Mesenchymal stem cell (in vitro differentiated cells and primary cell): ENCODE data around the gene IFT88.
"Not testable (repeated sequence)": the region's sequence is repeated elsewhere in the genome, so short reads cannot be mapped to it uniquely, and the experiment has no call there.

Source experiments
- DNase-seq: peaks from one replicate; pipeline ENCODE4 v3.0.0-alpha.2; 2013
- H2AFZ ChIP-seq: one replicate; pipeline ENCODE4 v1.6.1; 2013; ENCODE audit warnings: low read depth, mild to moderate bottlenecking, control low read depth, inconsistent platforms, low read length, moderate library complexity
- H2AK5ac ChIP-seq: 2 replicates; pipeline ENCODE4 v1.6.1; 2013; ENCODE audit warnings: low read length, moderate library complexity, mild to moderate bottlenecking, inconsistent platforms; ENCODE audit not compliant: severe bottlenecking
- H2BK120ac ChIP-seq: one replicate; pipeline ENCODE4 v1.6.1; 2013; ENCODE audit warnings: low read depth, mild to moderate bottlenecking, inconsistent platforms, low read length, moderate library complexity
- H2BK12ac ChIP-seq, 2 experiments: one replicate each; pipeline ENCODE4 v1.6.1; 2013; ENCODE audit warnings: inconsistent platforms in 2 of 2, low read length in 2 of 2, mild to moderate bottlenecking in 2 of 2, moderate library complexity in 2 of 2, control low read depth in 1 of 2
- H2BK15ac ChIP-seq: one replicate; pipeline ENCODE4 v1.6.1; 2013; ENCODE audit warnings: mild to moderate bottlenecking, low read depth, inconsistent platforms; ENCODE audit not compliant: poor library complexity, severe bottlenecking
- H2BK5ac ChIP-seq: 2 replicates; pipeline ENCODE4 v1.6.1; 2013; ENCODE audit warnings: low read depth, mild to moderate bottlenecking, low read length, control low read depth, inconsistent platforms; ENCODE audit not compliant: poor library complexity, severe bottlenecking
- H3K14ac ChIP-seq, 2 experiments: one replicate each; pipeline ENCODE4 v1.6.1; 2013; ENCODE audit warnings: inconsistent platforms in 2 of 2, low read length in 2 of 2, control low read depth in 1 of 2, mild to moderate bottlenecking in 1 of 2, moderate library complexity in 1 of 2
- H3K18ac ChIP-seq, 2 experiments: one replicate each; pipeline ENCODE4 v1.6.1; 2013; ENCODE audit warnings: inconsistent platforms in 2 of 2, low read length in 2 of 2, control low read depth in 1 of 2, low read depth in 1 of 2, mild to moderate bottlenecking in 1 of 2
- H3K23ac ChIP-seq, 2 experiments: one replicate each; pipeline ENCODE4 v1.6.1; 2013; ENCODE audit warnings: inconsistent platforms in 2 of 2, low read length in 2 of 2, mild to moderate bottlenecking in 2 of 2, moderate library complexity in 2 of 2, control low read depth in 1 of 2
- H3K27ac ChIP-seq: 2 replicates; pipeline ENCODE4 v1.5.1; 2013; ENCODE audit warnings: mild to moderate bottlenecking, moderate library complexity, low read length, control low read depth, inconsistent platforms; ENCODE audit not compliant: poor library complexity, severe bottlenecking
- H3K27me3 ChIP-seq, 2 experiments: 2 replicates each; pipeline versions ENCODE4 v1.6.1 to v1.7.0; 2013; ENCODE audit warnings: low read length in 2 of 2, mild to moderate bottlenecking in 2 of 2, moderate library complexity in 2 of 2, control low read depth in 1 of 2, inconsistent platforms in 1 of 2; ENCODE audit not compliant: control insufficient read depth in 1 of 2, insufficient read depth in 1 of 2
- H3K36me3 ChIP-seq, 2 experiments: 2 replicates each; pipeline versions ENCODE4 v1.6.1 to v1.7.0; 2013; ENCODE audit warnings: low read length in 2 of 2, control low read depth in 1 of 2, inconsistent platforms in 1 of 2, low read depth in 1 of 2, mild to moderate bottlenecking in 1 of 2; ENCODE audit not compliant: insufficient read depth in 2 of 2, control insufficient read depth in 1 of 2
- H3K4ac ChIP-seq, 2 experiments: one replicate each; pipeline ENCODE4 v1.6.1; 2013; ENCODE audit warnings: inconsistent platforms in 2 of 2, low read length in 2 of 2, mild to moderate bottlenecking in 2 of 2, moderate library complexity in 2 of 2, control low read depth in 1 of 2, low read depth in 1 of 2
- H3K4me1 ChIP-seq: 2 replicates; pipeline ENCODE4 v1.6.1; 2013; ENCODE audit warnings: low read depth, low read length, control low read depth; ENCODE audit not compliant: control insufficient read depth, insufficient read depth
- H3K4me2 ChIP-seq: 2 replicates; pipeline ENCODE4 v1.6.1; 2013; ENCODE audit warnings: low read length, mild to moderate bottlenecking, inconsistent platforms; ENCODE audit not compliant: poor library complexity, severe bottlenecking
- H3K4me3 ChIP-seq, 2 experiments: 2 replicates each; pipeline versions ENCODE4 v1.5.1 to v1.7.0; 2013; ENCODE audit warnings: low read length in 2 of 2, mild to moderate bottlenecking in 2 of 2, control low read depth in 1 of 2, low read depth in 1 of 2; ENCODE audit not compliant: insufficient read depth in 1 of 2
- H3K79me1 ChIP-seq: replicated peaks from 2 replicates; pipeline ENCODE4 v1.6.1; 2013; ENCODE audit warnings: mild to moderate bottlenecking, control low read depth, low read length, inconsistent platforms; ENCODE audit not compliant: poor library complexity, severe bottlenecking
- H3K9ac ChIP-seq: 2 replicates; pipeline ENCODE4 v1.7.0; 2013; ENCODE audit warnings: mild to moderate bottlenecking, low read length, moderate library complexity
- H3K9me3 ChIP-seq: 2 replicates; pipeline ENCODE4 v1.7.0; 2013; ENCODE audit warnings: mild to moderate bottlenecking, low read length; ENCODE audit not compliant: control insufficient read depth
- H4K8ac ChIP-seq: one replicate; pipeline ENCODE4 v1.6.1; 2013; ENCODE audit warnings: inconsistent platforms, mild to moderate bottlenecking, low read length, moderate library complexity
- H4K91ac ChIP-seq: one replicate; pipeline ENCODE4 v1.6.1; 2013; ENCODE audit warnings: mild to moderate bottlenecking, low read length, inconsistent platforms
- WGBS: methylation state at CpG from one replicate; pipeline ENCODE4 v1.1.7; 2013; ENCODE audit warnings: mixed read lengths; 5-methylcytosine and 5-hydroxymethylcytosine counted together

The IFT88 gene

GRCh38 chr13:20676213-20676612, 109.3 kb downstream of the IFT88 start:
- Histone ChIP-seq H3K79me1 (no peaks in the 10 kb centered on the region), H2AFZ (no peak overlapping the region), H3K4ac (no peak overlapping the region), H4K91ac (no peak overlapping the region), H2BK5ac (no peak overlapping the region), H2AK5ac (no peak overlapping the region), H3K14ac (no peak overlapping the region), H3K27me3 (peaks cover 0 to 22% of the 10 kb centered on the region in 2 experiments), H3K4me2 (no peak overlapping the region), H3K23ac (no peak overlapping the region), H4K8ac (no peak overlapping the region), H3K9me3 (no peaks in the 10 kb centered on the region), H2BK15ac (no peak overlapping the region), H3K4me3 (no peak overlapping the region), H3K9ac (no peak overlapping the region), H2BK12ac (no peak overlapping the region), H3K36me3 (peaks cover 7 to 20% of the 10 kb centered on the region in 2 experiments), H3K27ac (no peak overlapping the region), H3K4me1 (no peaks in the 10 kb centered on the region), H2BK120ac (no peak overlapping the region), H3K18ac (no peak overlapping the region)
- 96% methylated on average over 2 of the region's 2 CpGs for WGBS
- DNase-seq: no peak

- H4K91ac ChIP-seq, H2AFZ ChIP-seq, H3K79me1 ChIP-seq, H2BK120ac ChIP-seq, H3K4me2 ChIP-seq, H3K27ac ChIP-seq, H3K4me3 ChIP-seq, H3K9ac ChIP-seq, H3K4ac ChIP-seq, H3K9me3 ChIP-seq, H4K8ac ChIP-seq, H3K23ac ChIP-seq, H3K18ac ChIP-seq, H2BK12ac ChIP-seq, H2BK5ac ChIP-seq, H2BK15ac ChIP-seq, H2AK5ac ChIP-seq, DNase-seq, H3K14ac ChIP-seq, H3K4me1 ChIP-seq: not testable (repeated sequence)
- peaks cover 3 to 13% of the 10 kb centered on the region in 2 experiments for H3K36me3 ChIP-seq
- peaks cover 0 to 22% of the 10 kb centered on the region in 2 experiments for H3K27me3 ChIP-seq
- 37% methylated on average over 6 of the region's 7 CpGs for WGBS
Observed at GRCh38 chr13:20678606-20679005, 111.6 kb downstream of the IFT88 start.

GRCh38 chr13:20679879-20680278, 112.9 kb downstream of the IFT88 start:
- Histone ChIP-seq H2BK120ac (no peak overlapping the region), H3K18ac (no peak overlapping the region), H3K14ac (no peak overlapping the region), H2BK5ac (no peak overlapping the region), H3K79me1 (no peaks in the 10 kb centered on the region), H2BK12ac (no peak overlapping the region), H3K9ac (no peak overlapping the region), H4K91ac (no peak overlapping the region), H3K4ac (no peak overlapping the region), H3K27me3 (peaks cover 0 to 30% of the 10 kb centered on the region in 2 experiments), H2AFZ (no peak overlapping the region), H3K9me3 (no peaks in the 10 kb centered on the region), H3K23ac (no peak overlapping the region), H3K4me1 (no peaks in the 10 kb centered on the region), H2BK15ac (no peak overlapping the region), H3K4me2 (no peak overlapping the region), H3K4me3 (no peak overlapping the region), H4K8ac (no peak overlapping the region), H3K36me3 (peaks cover 3 to 7% of the 10 kb centered on the region in 2 experiments), H2AK5ac (no peak overlapping the region), H3K27ac (no peak overlapping the region)
- DNase-seq: no peak
- WGBS: 100% methylated on average over 1 of the region's 3 CpGs

- no peak for DNase-seq
- no peak overlapping the region for H3K23ac ChIP-seq
Observed at GRCh38 chr13:20680416-20681080, 113.6 kb downstream of the IFT88 start.

More at GRCh38 chr13:20680416-20681080, 113.6 kb downstream of the IFT88 start:
- Histone ChIP-seq H3K27ac (no peak overlapping the region), H2BK12ac (no peak overlapping the region), H3K18ac (no peak overlapping the region), H4K91ac (no peak overlapping the region), H2BK15ac (no peak overlapping the region), H3K4me1 (no peaks in the 10 kb centered on the region), H3K27me3 (peaks cover 0 to 30% of the 10 kb centered on the region in 2 experiments), H3K9ac (no peak overlapping the region), H3K79me1 (no peaks in the 10 kb centered on the region), H3K9me3 (no peaks in the 10 kb centered on the region), H3K4ac (no peak overlapping the region), H3K36me3 (peaks cover 0 to 5% of the 10 kb centered on the region in 2 experiments), H3K4me2 (no peak overlapping the region), H3K4me3 (no peak overlapping the region), H2AFZ (no peak overlapping the region), H2AK5ac (no peak overlapping the region), H3K14ac (no peak overlapping the region), H2BK5ac (no peak overlapping the region), H4K8ac (no peak overlapping the region), H2BK120ac (no peak overlapping the region)
- WGBS: 93% methylated on average over 10 of the region's 10 CpGs
